Type B pancreatic cell (in vitro differentiated cells): Measurements from ENCODE around the gene B4GALT7. TPM values are rescaled to one million over a fixed set of nuclear protein-coding genes. Genes with fewer than 3 reads are reported as not detected.
"Not testable (repeated sequence)": the region's sequence is repeated elsewhere in the genome, so short reads cannot be mapped to it uniquely, and the experiment has no call there.

Source experiments
- DNase-seq: peaks from one replicate; pipeline ENCODE4 v3.0.0; 2021; ENCODE audit warnings: mixed read lengths; ENCODE audit not compliant: unreplicated experiment; ENCODE audit errors: extremely low spot score
- H3K27ac Mint-ChIP-seq: 2 replicates; pipeline ENCODE4 v1.8.0; 2021; ENCODE audit warnings: mild to moderate bottlenecking, mixed read lengths
- H3K27me3 Mint-ChIP-seq: 2 replicates; pipeline ENCODE4 v1.8.0; 2021; ENCODE audit warnings: mixed read lengths
- H3K36me3 Mint-ChIP-seq: 2 replicates; pipeline ENCODE4 v1.8.0; 2021; ENCODE audit warnings: mixed read lengths
- H3K4me1 Mint-ChIP-seq: one replicate; pipeline ENCODE4 v1.8.0; 2021; ENCODE audit warnings: mixed read lengths; ENCODE audit not compliant: unreplicated experiment
- H3K4me3 Mint-ChIP-seq: 2 replicates; pipeline ENCODE4 v1.8.0; 2021; ENCODE audit warnings: mild to moderate bottlenecking, mixed read lengths
- H3K9me3 Mint-ChIP-seq: 2 replicates; pipeline ENCODE4 v1.8.0; 2021; ENCODE audit warnings: mixed read lengths
- total RNA-seq: library from RNA; stranded (reverse); gene quantifications from 2 replicates; pipeline ENCODE4 v1.2.1, GENCODE V29; 2021; ENCODE audit warnings: low replicate concordance

Gene B4GALT7
- total RNA-seq, 1 donor from 2014 or later: 30.9 TPM

DNA sequence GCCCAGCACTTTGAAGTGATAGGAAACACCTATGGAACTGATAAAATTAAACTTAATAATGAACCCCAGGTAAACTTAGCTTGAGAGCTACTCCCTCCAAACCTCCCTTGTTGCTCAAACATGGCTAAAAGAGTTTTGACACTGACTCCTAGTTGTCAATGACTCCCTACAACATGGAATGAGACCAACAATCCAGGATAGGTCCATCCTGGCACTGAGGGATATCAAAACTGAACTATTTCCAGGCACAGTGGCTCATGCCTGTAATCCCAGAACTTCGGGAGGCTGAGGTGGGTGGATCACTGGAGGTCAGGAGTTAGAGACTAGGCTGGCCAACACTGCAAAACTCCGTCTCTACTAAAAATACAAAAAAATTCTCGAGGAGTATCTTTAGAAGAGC, 58.6 kb downstream of the B4GALT7 start:
- not testable (repeated sequence) for H3K27ac Mint-ChIP-seq, H3K36me3 Mint-ChIP-seq, H3K27me3 Mint-ChIP-seq, DNase-seq, H3K4me1 Mint-ChIP-seq, H3K9me3 Mint-ChIP-seq, H3K4me3 Mint-ChIP-seq

Other genes starting within 250 kb of the B4GALT7 start
- gene LMAN2, start 248.5 kb upstream of the B4GALT7 start, total RNA-seq: 102 and 129 TPM in 2 replicates
- gene RGS14, start 242.2 kb upstream of the B4GALT7 start, total RNA-seq: 8.9 and 16.6 TPM in 2 replicates
- 0.12 and 0.22 TPM in 2 replicates for gene SLC34A1, start 215.7 kb upstream of the B4GALT7 start, total RNA-seq
- gene PFN3, start 199.5 kb upstream of the B4GALT7 start, total RNA-seq: not detected in 2 replicates
- 3.2 and 5.7 TPM in 2 replicates for gene F12, start 190.6 kb upstream of the B4GALT7 start, total RNA-seq
- gene GRK6, start 173.5 kb upstream of the B4GALT7 start, total RNA-seq: 46.1 and 47.3 TPM in 2 replicates
- 5.9 and 8.8 TPM in 2 replicates for gene PRR7, start 153.3 kb upstream of the B4GALT7 start, total RNA-seq
- gene DBN1, start 126.5 kb upstream of the B4GALT7 start, total RNA-seq: 200 and 269 TPM in 2 replicates
- gene PDLIM7, start 102.5 kb upstream of the B4GALT7 start, total RNA-seq: 66.5 and 187 TPM in 2 replicates
- gene DOK3, start 90.3 kb upstream of the B4GALT7 start, total RNA-seq: 6.2 and 6.9 TPM in 2 replicates
- 99.7 and 104 TPM in 2 replicates for gene DDX41, start 83.2 kb upstream of the B4GALT7 start, total RNA-seq
- gene FAM193B, start 45.6 kb upstream of the B4GALT7 start, total RNA-seq: 83.1 and 103 TPM in 2 replicates
- gene TMED9, start 7.9 kb upstream of the B4GALT7 start, total RNA-seq: 161 and 225 TPM in 2 replicates
- 0.52 TPM in 1 of 2 replicates, not detected in the other for gene FAM153A, start 182.8 kb downstream of the B4GALT7 start, total RNA-seq